ENCODE data around the gene LMX1A.

LMX1A gene

DNA sequence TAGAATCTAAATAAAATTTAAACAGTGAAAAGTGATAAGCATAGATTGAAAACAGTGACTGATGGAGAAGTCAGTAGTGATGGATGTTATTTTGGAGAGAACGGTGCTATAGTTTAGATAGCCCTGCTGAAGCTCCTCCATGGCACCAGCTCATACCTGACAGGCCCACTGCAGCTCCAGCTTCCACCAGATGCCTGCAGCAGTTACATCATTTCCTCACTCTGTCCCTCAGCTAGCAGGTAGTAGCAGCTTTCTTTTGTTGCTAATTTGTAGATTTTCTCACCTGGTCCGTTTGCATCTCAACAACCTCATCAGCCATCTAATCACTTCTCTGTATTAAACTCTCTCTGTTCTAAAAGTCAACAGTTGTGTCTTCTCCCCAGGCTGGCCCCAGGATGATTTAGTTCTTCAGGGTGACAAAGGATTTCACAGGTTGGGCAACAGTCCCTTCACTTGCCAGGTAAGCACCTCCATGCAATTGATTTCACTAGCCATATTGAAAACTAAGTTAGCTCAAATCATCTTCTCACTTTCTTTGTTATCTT, 128.3 kb downstream of the LMX1A start:
- no peak for DNase-seq
- intact Hi-C loops (cut with DNase I), result no loop called here

DNA sequence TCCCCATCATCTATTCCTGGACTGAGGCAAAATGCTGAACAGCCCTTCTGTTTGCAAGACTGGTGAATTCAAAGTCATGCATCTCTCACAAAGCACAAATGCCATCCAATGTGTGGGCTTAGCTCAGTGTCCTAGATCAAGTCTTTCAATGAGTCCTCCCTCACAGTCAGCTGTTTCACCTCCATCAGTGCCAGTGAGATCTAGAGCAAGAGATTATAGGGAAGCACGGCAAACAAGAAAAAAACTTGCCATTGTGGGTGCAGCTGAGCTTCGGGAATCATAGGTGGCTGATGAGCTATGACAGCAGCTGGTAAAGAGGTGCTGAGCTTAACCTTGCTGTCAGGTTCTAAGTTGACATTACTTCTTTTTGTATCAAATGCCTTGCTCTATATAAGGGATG, 130.2 kb downstream of the LMX1A start:
- intact Hi-C loops (cut with DNase I), result no loop called here
- DNase-seq, result no peak

DNA sequence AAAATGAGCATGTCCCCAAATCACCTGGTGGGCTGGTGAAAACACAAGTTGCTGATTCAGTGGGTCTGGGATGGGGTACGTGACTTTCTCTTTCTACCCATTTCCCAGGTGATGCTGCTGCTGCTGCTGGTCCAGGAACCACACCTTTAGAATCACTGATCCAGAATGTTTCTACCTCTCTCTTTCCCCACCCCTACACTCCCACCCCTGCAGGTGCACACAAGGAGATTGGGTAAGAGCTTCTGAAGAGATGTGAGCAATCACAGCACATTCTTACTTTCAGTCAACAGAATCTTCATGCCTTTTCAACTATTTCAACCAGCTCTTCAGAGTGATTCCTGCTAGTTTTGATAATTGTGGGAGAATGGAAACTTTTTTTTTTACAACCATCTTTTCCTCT, 130.9 kb downstream of the LMX1A start:
- intact Hi-C loops (cut with DNase I), result no loop called here
- no peak for DNase-seq

DNA sequence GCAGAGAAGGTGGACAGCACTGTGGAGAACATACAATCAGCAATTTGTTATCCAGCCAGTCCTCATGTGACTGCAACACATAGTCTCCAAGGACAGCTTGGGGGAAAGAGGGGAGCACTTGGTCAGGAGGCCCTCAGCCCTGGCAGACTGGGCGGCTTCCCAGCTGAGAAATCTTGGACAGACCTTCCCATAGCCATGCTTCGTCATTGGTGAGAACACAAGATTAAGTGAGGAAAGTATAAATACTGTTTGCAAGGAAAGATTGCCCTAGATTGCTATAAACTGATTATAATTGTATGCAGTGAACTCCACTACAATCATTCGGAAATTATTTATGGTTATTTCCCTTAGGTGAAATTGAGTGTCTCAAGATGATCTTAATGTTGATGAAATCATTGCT, 131.5 kb downstream of the LMX1A start:
- no peak for DNase-seq
- intact Hi-C loops (cut with DNase I), result no loop called here

DNA sequence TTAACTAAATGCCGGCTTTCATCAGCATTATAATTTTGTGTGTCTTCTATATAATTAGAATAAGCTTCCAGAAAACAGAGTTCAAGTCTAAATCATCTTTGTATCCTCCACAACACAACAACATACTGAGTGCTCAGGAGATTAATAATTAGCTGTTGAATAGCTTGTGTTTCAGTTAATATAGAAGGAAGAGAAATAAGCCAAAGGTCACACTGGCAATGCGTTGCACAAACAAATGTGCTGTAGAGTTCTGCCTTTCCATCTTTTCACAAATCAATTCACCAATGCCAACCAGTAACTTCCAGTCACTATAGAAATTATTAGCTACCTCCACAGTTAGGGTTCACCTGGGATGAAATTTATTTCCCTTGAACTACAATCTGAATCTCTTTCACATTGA, 132.0 kb downstream of the LMX1A start:
- intact Hi-C loops (cut with DNase I), result no loop called here
- no peak for DNase-seq

DNA sequence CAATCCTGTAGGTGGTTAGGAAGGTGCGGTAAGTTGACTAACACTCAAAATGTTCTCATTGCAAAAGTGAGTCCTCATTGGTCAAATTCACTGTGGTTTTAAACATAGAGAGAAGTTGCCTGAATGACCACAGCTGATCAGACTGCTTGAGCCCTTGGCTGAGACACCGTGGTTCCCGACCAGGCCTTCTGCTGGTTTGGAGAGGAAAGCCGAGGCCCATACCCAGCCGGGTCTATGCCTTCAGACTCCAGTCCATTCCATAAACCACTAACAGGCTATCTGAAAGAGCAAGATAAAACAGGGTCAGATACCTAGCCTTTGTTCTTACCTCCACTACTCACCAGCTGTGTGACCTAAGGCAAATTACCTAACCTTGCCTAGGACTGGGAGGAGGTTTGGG, 133.9 kb downstream of the LMX1A start:
- intact Hi-C loops (cut with DNase I), result no loop called here
- DNase-seq, result no peak

DNA sequence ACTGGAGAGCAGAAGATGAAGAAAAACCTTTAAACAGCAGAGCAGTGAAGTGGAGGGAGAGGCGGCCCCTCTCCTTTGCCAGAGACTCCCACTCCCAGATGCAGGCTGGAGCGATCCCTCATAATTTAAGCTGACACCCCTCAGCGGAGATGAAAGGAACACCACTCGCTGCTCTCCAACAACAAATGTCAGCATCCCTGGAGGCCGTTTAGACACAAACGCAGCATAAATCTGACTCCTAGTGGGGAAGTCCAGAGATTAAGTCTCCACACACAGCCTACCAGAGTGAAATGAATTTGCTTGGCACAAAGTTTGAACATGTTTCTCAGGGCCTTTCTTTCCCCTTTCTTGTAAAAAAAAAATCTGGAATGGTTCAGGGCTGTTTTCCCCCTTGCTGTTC, 137.8 kb downstream of the LMX1A start:
- DNase-seq, result no peak
- intact Hi-C loops (cut with DNase I), result no loop called here

DNA sequence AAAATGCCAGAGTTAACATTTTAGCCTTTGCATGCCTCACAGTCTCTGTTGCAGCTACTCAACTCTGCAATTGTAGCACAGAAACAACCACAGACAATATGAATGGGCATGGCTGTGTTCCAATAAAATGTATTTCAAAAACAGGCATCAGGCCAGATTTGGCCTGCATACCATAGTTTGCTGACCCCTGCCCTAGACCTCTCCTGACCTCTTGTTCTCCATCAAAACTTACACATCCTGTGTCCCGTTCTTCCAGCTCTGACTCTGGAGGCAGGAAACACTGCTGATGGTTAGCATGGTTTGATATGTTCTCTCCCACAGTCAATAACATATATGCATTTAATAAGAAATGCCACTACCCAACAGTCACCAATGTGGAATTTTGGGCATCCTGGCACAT, 138.6 kb downstream of the LMX1A start:
- no peak for DNase-seq
- intact Hi-C loops (cut with DNase I), result no loop called here

DNA sequence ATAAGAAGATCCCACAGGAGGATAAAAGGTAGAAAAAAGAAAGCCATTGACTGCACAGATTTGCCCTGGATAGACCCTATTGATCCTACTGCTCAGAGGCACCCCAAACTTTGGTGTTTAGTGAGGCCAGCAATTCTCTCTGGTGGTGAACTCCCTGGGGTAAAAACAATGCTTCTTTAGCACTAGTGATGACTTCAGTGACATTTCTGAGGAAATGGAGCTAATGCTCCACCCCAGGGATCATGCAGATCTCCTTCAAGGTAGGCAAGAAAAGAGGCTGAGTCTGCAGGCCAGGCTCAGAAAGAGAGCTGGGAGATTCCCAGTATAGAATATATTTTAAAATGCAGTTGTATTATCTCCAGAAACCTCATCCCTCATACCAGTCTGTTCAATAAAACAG, 140.3 kb downstream of the LMX1A start:
- intact Hi-C loops (cut with DNase I), result no loop called here
- no peak for DNase-seq

DNA sequence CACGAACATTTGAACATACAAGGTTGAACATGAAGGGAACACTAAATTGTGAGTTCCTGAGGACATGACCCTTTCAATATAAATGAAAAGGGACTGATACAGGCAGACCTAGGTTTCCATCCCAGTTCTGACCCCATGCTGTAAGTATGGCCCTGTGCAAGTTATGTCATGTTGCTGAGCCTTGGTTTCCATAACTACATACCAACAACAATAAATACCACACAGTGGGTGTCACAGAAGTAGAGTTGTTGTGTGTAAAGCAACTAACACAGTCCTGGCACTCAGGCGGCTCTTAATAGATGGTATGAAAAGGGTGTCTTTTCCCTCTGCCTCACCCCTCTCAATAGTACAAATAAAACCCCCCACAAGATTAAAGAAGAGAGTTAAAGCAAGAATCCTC, 140.8 kb downstream of the LMX1A start:
- intact Hi-C loops (cut with DNase I), result no loop called here

DNA sequence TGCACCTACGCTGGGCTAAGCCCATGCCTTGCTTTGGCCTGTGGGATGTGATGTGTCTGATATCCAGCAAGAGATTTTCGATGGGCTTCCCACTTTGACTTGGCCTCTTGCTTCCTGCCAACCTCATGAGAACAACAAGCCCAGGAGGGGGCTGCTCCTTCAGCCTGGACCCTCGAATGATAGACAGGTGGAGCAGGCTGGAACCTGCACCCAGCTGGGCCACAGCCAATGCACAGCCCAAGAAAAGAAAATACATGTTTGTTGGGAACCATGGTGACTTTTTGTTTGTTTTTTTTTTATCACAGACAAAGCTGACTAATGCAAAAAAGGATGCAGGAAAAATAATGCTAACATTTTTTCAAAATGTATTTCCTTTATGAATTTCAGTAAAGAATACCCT, 144.3 kb downstream of the LMX1A start:
- DNase-seq, result no peak
- intact Hi-C loops (cut with DNase I), result no loop called here

More for the DNA sequence above, 140.8 kb downstream of the LMX1A start:
- DNase-seq, result no peak

DNA sequence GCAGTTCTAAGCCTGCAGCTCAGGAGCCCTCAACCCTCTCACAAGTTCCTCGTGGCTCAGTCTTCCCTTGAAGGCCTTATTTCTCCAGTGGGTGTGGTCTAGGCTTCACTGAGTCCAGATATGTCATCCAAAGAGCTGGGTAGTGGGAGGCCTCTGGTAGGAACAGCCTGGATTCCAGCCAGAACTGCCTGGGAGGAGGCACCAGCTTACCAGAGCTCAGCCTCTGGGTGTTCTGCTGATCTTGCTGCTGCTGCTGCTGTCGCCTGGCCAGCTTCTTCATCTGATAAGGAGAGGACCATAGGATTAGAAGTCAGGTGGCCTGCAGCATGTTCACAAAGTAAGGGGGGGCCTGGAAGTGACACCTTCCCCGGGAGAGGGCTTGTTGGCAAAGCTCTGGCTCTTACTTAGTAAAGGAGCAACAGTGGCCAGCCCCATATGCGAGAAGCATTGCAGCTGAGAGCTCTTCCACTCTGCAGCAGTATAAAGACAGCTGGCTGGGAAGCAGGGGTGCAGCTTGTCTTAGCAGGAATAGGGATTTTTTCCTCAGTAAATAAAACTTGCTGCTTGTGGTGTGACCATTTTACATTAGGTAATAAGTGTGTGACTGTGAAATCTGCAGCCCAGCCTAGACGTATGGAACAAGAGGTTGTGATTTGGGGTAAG, 148.5 kb downstream of the LMX1A start:
- intact Hi-C loops (cut with DNase I), result no loop called here
- DNase-seq, result no peak

DNA sequence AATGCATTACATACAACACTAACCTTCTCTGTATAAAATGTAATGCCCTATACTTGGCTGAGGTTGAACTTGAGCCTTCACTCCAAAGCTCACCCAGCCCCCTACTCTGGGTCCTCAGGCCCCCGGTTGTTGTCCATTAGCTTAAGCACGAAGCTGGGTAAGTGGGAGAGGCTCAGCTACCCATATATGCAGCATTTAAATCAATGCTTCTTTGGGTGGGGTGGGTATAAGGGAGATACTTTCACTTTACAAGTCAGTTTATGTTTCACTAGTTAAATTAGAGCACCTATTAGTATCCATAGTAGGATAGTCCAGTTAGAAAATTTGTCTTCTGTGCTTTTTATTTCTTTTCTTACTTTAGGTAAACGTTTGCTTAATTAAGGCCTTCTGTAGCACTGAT, 151.4 kb downstream of the LMX1A start:
- intact Hi-C loops (cut with DNase I), result no loop called here
- no peak for DNase-seq

DNA sequence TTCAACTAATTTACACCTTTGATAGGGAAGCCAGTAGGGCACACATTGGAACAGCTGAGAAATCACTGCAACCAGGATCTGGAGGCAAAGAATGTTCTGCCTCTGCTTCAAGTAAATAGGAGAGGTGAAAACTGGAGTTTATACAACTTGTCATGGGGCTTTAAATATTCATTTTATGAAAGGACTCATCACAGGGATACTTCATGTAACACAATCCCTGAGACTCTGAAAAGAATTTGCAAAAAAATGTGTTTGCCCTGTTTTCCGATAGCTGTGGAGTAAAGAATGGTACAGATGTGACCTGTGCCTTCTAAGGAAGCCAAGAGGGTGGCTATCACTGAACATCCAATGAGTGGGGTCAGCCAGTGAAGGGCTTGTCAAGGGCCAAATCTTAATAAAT, 152.0 kb downstream of the LMX1A start:
- DNase-seq, result no peak
- intact Hi-C loops (cut with DNase I), result no loop called here

DNA sequence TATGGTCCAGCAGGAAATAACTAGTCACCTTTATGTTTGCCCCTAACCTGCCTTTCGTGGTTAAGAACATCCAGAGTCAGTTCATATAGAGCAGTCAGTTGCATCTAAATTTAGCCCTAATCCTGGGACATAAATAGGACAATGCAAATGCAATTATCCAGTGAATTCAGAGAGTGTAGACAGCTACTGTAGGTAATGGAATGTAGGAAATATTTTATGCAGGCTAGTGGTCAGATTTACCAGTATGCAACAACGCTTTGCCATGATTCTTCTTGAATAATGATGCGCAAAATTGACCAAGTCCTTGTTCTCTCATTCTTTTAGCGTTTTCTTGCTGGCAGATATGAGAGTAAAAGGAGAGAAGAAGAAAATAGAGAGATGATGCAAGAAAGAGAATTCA, 165.4 kb downstream of the LMX1A start:
- no peak for DNase-seq

DNA sequence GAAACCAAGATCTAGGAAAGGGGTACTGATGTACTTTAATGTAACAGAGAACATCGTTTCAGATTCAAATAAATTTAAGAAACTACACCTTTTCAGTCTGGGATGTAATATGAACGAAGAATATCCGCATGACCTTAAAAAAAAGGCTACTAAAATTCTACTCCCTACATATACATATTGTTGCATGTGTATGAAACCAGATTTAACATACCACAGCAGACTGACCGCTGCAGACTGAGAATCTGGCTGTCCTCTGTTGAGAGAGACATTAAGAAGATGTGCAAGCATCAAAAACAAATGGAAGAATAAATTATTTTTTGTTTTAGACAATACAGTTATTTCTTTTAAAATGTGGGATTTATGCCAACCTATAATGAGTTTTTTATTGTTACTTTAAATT, 166.6 kb downstream of the LMX1A start:
- no peak for DNase-seq
- intact Hi-C loops (cut with DNase I), result no loop called here

More for the DNA sequence above, 165.4 kb downstream of the LMX1A start:
- intact Hi-C loops (cut with DNase I), result no loop called here

DNA sequence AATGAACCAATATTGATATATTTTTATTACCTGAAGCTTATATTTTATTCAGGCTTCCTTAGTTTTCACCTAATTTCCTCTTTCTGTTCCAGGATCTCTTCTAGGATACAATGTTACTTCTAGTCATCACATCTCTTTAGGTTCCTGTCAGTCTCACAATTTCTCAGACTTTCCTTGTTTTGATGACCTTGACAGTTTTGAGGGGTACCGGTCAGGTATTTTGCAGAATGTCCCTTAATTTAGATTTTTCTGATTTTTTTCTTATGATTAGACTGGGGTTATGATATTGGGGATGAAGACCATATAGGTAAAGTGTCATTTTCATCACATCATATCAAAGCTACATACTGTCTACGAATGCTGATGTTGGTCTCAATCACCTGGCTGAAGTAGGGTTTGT, 167.5 kb downstream of the LMX1A start:
- no peak for DNase-seq
- intact Hi-C loops (cut with DNase I), result no loop called here

DNA sequence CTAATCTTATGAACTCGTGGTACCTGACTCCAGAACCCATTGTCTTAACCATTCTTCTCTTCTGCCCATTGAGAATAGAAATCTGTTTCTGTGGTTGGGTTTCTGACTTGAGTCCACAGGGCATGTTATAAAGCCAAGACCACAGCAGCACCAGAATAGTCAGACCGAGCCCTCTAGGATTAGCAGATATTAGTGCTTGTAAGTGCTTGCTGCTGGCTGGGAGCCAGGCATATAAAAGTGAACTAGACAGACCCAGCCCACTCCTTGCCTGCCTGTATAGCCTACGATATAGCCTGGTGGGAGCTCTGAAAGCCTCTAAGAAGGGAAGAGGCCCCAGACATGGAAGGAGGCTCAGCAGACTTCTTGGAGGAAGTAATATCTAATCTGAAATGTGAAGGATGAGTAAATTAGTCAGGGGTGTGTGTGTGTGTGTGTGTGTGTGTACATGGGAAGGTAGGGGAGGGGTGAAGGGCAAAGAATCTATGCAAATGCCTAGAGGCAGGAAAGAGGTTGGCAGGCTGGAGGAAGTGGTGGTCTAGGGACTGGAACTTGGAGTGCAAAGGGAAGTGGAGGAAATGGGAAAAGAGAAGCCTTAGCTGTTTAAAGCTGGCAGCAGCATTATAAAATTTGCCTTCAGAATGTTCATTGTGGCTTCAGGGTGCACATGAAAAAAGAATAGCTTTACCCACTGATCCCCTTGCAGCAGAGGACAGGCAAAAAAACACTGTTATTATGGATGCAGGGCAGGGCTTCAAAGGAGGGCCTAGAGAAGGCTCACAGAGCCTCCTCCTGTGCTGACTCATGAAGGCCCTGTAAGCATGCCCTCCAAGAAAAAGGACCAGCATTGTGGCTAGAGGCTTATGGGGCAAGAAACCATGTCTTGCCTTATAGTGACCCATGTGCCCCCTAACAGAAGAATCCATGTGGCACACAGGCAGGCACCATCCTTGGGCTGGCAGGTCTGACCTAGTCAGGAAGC, 169.2 kb downstream of the LMX1A start:
- no peak for DNase-seq
- intact Hi-C loops (cut with DNase I), result no loop called here

DNA sequence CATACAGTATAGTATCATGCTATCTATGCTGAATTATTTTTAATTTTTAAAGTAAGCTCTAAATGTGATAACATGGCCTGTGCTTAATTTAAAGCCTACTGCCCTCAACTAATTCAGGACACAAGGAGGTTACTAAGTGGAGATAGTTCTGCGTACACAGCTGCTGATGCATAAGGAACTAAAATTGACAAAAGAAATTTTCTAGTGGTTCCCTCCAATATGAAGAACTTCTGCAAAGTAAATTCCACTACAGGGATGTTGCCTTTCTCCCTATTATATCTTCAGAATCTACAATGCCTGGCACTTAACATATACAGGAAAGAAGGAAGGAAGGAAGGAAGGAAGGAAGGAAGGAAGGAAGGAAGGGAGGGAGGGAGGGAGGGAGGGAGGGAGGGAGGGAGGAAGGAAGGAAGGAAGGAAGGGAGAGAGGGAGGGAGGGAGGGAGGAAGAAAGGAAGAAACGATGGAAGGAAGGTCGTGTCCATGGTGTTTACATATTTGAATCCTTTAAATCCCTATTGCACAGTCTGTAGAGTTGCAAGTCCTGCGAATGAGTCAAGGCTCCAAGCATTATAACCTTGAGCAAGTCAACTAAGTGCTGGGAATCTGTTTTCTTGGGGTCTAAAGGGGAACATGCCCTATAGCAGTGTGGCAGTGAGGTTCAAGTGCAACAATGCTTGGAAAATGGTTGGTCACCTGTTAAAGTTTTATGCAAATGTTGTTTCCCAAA, 171.2 kb downstream of the LMX1A start:
- no peak for DNase-seq
- intact Hi-C loops (cut with DNase I), result no loop called here

DNA sequence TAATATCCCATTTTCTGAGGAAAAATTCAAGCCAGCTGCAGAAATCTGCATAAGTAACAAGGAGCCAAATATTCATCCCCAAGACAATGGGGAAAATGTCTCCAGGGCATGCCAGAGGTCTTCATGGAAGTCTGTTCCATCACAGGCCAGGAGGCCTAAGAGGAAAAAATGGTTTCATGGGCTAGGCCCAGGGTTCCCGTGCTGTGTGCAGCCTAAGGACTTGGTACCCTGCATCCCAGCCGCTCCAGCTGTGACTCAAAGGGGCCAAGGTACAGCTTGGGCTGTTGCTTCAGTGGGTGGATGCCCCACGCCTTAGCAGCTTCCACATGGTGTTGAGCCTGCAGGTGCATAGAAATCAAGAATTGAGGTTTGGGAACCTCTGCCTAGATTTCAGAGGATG, 173.5 kb downstream of the LMX1A start:
- intact Hi-C loops (cut with DNase I), result no loop called here
- DNase-seq, result no peak

DNA sequence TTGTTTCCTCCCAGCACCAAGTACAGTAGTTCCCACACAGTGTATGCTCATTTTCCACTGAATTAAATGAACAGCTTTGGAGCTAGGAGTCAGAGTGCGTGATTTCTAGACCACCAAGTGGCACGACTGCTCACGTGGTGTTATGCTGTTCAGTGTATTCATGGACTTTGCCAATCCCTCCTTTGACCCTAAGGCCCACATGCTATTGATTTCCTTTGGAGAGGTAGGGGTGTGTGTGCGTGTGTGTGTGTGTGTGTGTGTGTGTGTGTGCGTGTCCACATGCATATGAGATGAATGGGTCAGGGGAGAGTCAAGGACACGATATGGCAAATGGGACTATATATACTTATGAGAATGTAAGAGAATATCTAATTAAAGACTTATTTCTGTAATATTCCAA, 177.2 kb downstream of the LMX1A start:
- DNase-seq, result no peak
- intact Hi-C loops (cut with DNase I), result no loop called here

Data from posterior cingulate gyrus (tissue), 11 donors.